OCI-LY3 (cell line): ENCODE data around the gene UGT1A4.

ENCODE experiments used
- H2AFZ ChIP-seq: fragments of 200-600, 300-600 bp; shearing (Covaris generic); 2 replicates; pipeline ENCODE4 v1.6.0; 2014; ENCODE audit warnings: antibody characterized with exemption, low read depth, low read length
- H3K27ac ChIP-seq: fragments of 200-600, 300-600 bp; sonication (generic); 2 replicates; pipeline ENCODE4 v1.5.1; 2014; ENCODE audit warnings: mild to moderate bottlenecking, low read length, moderate library complexity, mixed read lengths
- H3K27me3 ChIP-seq: fragments of 200-600, 300-600 bp; sonication (generic); 2 replicates; pipeline ENCODE4 v1.6.1; 2014; ENCODE audit warnings: low read depth, low read length, mixed read lengths
- H3K36me3 ChIP-seq: fragments of 200-600, 300-600 bp; sonication (generic); replicated peaks from 2 replicates; pipeline ENCODE3; 2014; ENCODE audit warnings: low read depth, low read length, mixed read lengths
- H3K4me1 ChIP-seq: fragments of 300-600, 200-600 bp; sonication (generic); 2 replicates; pipeline ENCODE4 v1.6.1; 2014; ENCODE audit warnings: low read length, mixed read lengths
- H3K4me2 ChIP-seq: fragments of 200-600, 300-600 bp; sonication (generic); 2 replicates; pipeline ENCODE4 v1.6.1; 2014; ENCODE audit warnings: low read length, mixed read lengths
- H3K4me3 ChIP-seq: fragments of 300-600, 200-600 bp; sonication (generic); 2 replicates; pipeline ENCODE4 v1.5.1; 2014; ENCODE audit warnings: antibody characterized with exemption, mild to moderate bottlenecking, low read length, moderate library complexity
- H3K79me2 ChIP-seq: fragments of 300-600, 200-600 bp; shearing (Covaris generic); 2 replicates; pipeline ENCODE4 v1.6.1; 2014; ENCODE audit warnings: mild to moderate bottlenecking, low read length, mixed read lengths
- H3K9ac ChIP-seq: fragments of 300-600, 200-600 bp; shearing (Covaris generic); 2 replicates; pipeline ENCODE4 v1.6.0; 2014; ENCODE audit warnings: mild to moderate bottlenecking, low read length, moderate library complexity
- H3K9me3 ChIP-seq: fragments of 200-600, 300-600 bp; shearing (Covaris generic); 2 replicates; pipeline ENCODE4 v1.6.1; 2014; ENCODE audit warnings: low read length, mixed read lengths; ENCODE audit not compliant: insufficient read depth
- H4K20me1 ChIP-seq: fragments of 200-600, 300-600 bp; sonication (generic); 2 replicates; pipeline ENCODE4 v1.6.1; 2016; ENCODE audit warnings: low read length, mixed read lengths; ENCODE audit not compliant: insufficient read depth
- CTCF ChIP-seq: fragments of 200-600, 300-600 bp; sonication (generic); IDR thresholded peaks from 2 replicates; pipeline ENCODE4 v1.5.1; 2014; ENCODE audit warnings: antibody characterized with exemption, low read length, low read depth
- EZH2phosphoT487 ChIP-seq: fragments of 200-600 bp; shearing (Covaris generic); IDR thresholded peaks from 2 replicates; pipeline ENCODE4 v1.6.1; 2018; ENCODE audit warnings: antibody characterized with exemption, mixed run types, low read depth

UGT1A4 gene

GRCh38 chr2:233803292-233803911 is 84.9 kb downstream of the UGT1A4 start:
- Histone ChIP-seq H3K79me2 (no peaks in the 10 kb centered on the region), H3K4me3 (no peak overlapping the region), H3K27me3 (no peaks in the 10 kb centered on the region), H3K9me3 (no peaks in the 10 kb centered on the region), H4K20me1 (no peaks in the 10 kb centered on the region), H3K36me3 (no peaks in the 10 kb centered on the region), H3K27ac (no peak overlapping the region), H3K9ac (no peak overlapping the region), H3K4me1 (no peaks in the 10 kb centered on the region), H2AFZ (no peak overlapping the region), H3K4me2 (no peak overlapping the region)
- no peak for TF ChIP-seq EZH2phosphoT487
- no peak for TF ChIP-seq CTCF

- H3K4me2 ChIP-seq = no peak overlapping the region
- no peaks in the 10 kb centered on the region for H3K79me2 ChIP-seq
- no peak overlapping the region for H3K9ac ChIP-seq
- H3K9me3 ChIP-seq = no peaks in the 10 kb centered on the region
- no peaks in the 10 kb centered on the region for H3K4me1 ChIP-seq
- H4K20me1 ChIP-seq = no peaks in the 10 kb centered on the region
- H3K27me3 ChIP-seq = no peaks in the 10 kb centered on the region
- H2AFZ ChIP-seq = no peak overlapping the region
- H3K27ac ChIP-seq = no peak overlapping the region
- TF ChIP-seq EZH2phosphoT487 = no peak
- no peak for TF ChIP-seq CTCF
- H3K4me3 ChIP-seq = no peak overlapping the region
- H3K36me3 ChIP-seq = no peaks in the 10 kb centered on the region
Observed at GRCh38 chr2:233803994-233804393, 85.5 kb downstream of the UGT1A4 start.

- Histone ChIP-seq H3K36me3 (no peaks in the 10 kb centered on the region), H3K4me1 (no peaks in the 10 kb centered on the region), H4K20me1 (no peaks in the 10 kb centered on the region), H3K27me3 (no peaks in the 10 kb centered on the region), H3K9me3 (no peaks in the 10 kb centered on the region), H3K9ac (no peak overlapping the region), H3K79me2 (no peaks in the 10 kb centered on the region), H3K4me2 (no peak overlapping the region), H3K27ac (no peak overlapping the region), H2AFZ (no peak overlapping the region), H3K4me3 (no peak overlapping the region)
- TF ChIP-seq CTCF (no peak), EZH2phosphoT487 (no peak)
Observed at GRCh38 chr2:233807215-233807865, 88.8 kb downstream of the UGT1A4 start.

- no peak overlapping the region for H3K9ac ChIP-seq
- H3K27me3 ChIP-seq = no peaks in the 10 kb centered on the region
- no peaks in the 10 kb centered on the region for H4K20me1 ChIP-seq
- TF ChIP-seq EZH2phosphoT487 (no peak), CTCF (no peak)
- no peaks in the 10 kb centered on the region for H3K4me1 ChIP-seq
- H3K27ac ChIP-seq = no peak overlapping the region
- H3K36me3 ChIP-seq = no peaks in the 10 kb centered on the region
- H3K4me2 ChIP-seq = no peak overlapping the region
- no peaks in the 10 kb centered on the region for H3K79me2 ChIP-seq
- no peak overlapping the region for H2AFZ ChIP-seq
- no peaks in the 10 kb centered on the region for H3K9me3 ChIP-seq
- H3K4me3 ChIP-seq = no peak overlapping the region
Observed at GRCh38 chr2:233807966-233808935, 89.7 kb downstream of the UGT1A4 start.
